ENCODE measurements around the gene ALPP.

GRCh38 chr2:232376713-232377112 is 1.8 kb upstream of the ALPP start:
- TF ChIP-seq CTCF (IDR thresholded peaks at IDR 0.05): no peak
- TF ChIP-seq EZH2 (IDR thresholded peaks at IDR 0.05; ENCODE audit: borderline replicate concordance, insufficient read depth, low read depth, low read length, poor library complexity, severe bottlenecking): no peak
